Upper lobe of left lung (tissue), 4 donors: Measurements from ENCODE around the gene GRID1.

Experiments
- POLR2A ChIP-seq, 4 donors: fragments of 450-650 bp; IDR thresholded peaks; one replicate each; pipeline ENCODE4 v1.5.1; 2016 to 2017; ENCODE audit warnings: antibody characterized with exemption in 4 of 4, mild to moderate bottlenecking in 2 of 4
- TF ChIP-seq, protein P1 (sequence below), 6 experiments: fragments of 450-650 bp in 4 of 6; fragments of 200-600 bp in 2 of 6; sonication (generic) in 2 of 6; IDR thresholded peaks; one replicate each; pipeline ENCODE4 v1.5.1; 2016 to 2019; ENCODE audit warnings: antibody characterized with exemption in 6 of 6

GRCh38 chr10:86138551-86139065 lies 228.0 kb downstream of the GRID1 start:
- TF ChIP-seq, protein P1, sequence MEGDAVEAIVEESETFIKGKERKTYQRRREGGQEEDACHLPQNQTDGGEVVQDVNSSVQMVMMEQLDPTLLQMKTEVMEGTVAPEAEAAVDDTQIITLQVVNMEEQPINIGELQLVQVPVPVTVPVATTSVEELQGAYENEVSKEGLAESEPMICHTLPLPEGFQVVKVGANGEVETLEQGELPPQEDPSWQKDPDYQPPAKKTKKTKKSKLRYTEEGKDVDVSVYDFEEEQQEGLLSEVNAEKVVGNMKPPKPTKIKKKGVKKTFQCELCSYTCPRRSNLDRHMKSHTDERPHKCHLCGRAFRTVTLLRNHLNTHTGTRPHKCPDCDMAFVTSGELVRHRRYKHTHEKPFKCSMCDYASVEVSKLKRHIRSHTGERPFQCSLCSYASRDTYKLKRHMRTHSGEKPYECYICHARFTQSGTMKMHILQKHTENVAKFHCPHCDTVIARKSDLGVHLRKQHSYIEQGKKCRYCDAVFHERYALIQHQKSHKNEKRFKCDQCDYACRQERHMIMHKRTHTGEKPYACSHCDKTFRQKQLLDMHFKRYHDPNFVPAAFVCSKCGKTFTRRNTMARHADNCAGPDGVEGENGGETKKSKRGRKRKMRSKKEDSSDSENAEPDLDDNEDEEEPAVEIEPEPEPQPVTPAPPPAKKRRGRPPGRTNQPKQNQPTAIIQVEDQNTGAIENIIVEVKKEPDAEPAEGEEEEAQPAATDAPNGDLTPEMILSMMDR (IDR thresholded peaks at IDR 0.05) = no peak
- TF ChIP-seq POLR2A (IDR thresholded peaks at IDR 0.05) = no peak
